GM10248 (cell line): ENCODE measurements around the gene RNF167.
A peak's percentile ranks its signal among the peaks of the same experiment; 100 is the strongest.

ENCODE experiments used
- CTCF ChIA-PET: fragments of 300-600 bp; sonication (Branson Sonifier 250); formaldehyde crosslinking; extraction: SDS; loops from one replicate; lab custom pipeline; 2021; ENCODE audit warnings: antibody characterized with exemption; lab: Yijun Ruan, JAX
- POLR2A ChIA-PET: fragments of 350-650 bp; sonication (Branson Sonifier 250); formaldehyde crosslinking; extraction: SDS; loops from one replicate; lab custom pipeline; 2020; ENCODE audit warnings: antibody characterized with exemption; lab: Yijun Ruan, JAX
- DNase-seq: peaks from one replicate; pipeline ENCODE4 v3.0.0; 2012; ENCODE audit errors: extremely low spot score
- TF ChIP-seq, protein P1 (sequence below): IDR thresholded peaks from 2 replicates; pipeline ENCODE4 v1.5.1; 2012; ENCODE audit warnings: mild to moderate bottlenecking, low read depth; ENCODE audit errors: extremely low read depth, missing control alignments, control extremely low read depth

Gene RNF167

GRCh38 chr17:4942760-4943508, 2.9 kb downstream of the RNF167 start:
- TF ChIP-seq, protein P1, sequence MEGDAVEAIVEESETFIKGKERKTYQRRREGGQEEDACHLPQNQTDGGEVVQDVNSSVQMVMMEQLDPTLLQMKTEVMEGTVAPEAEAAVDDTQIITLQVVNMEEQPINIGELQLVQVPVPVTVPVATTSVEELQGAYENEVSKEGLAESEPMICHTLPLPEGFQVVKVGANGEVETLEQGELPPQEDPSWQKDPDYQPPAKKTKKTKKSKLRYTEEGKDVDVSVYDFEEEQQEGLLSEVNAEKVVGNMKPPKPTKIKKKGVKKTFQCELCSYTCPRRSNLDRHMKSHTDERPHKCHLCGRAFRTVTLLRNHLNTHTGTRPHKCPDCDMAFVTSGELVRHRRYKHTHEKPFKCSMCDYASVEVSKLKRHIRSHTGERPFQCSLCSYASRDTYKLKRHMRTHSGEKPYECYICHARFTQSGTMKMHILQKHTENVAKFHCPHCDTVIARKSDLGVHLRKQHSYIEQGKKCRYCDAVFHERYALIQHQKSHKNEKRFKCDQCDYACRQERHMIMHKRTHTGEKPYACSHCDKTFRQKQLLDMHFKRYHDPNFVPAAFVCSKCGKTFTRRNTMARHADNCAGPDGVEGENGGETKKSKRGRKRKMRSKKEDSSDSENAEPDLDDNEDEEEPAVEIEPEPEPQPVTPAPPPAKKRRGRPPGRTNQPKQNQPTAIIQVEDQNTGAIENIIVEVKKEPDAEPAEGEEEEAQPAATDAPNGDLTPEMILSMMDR = no peak
- DNase-seq = no peak
- POLR2A ChIA-PET = interaction anchor here (0.6 to 0.8 kb wide), 2 partner anchors 25 to 1157 kb away, joined by 3 to 5 read pairs; partner anchors contain the start of gene SPAG7
- CTCF ChIA-PET = interaction anchor here (1.4 kb wide), 1 partner anchor 10 kb away, joined by 3 read pairs; no protein-coding TSS in a partner anchor

GRCh38 chr17:4944163-4944553, 4.1 kb downstream of the RNF167 start:
- CTCF ChIA-PET = no interaction called here
- TF ChIP-seq, protein P1 = no peak
- DNase-seq = no peak
- POLR2A ChIA-PET = interaction anchor here (1.1 kb wide), 1 partner anchor 23 kb away, joined by 6 read pairs; the partner anchor contains the start of gene SPAG7

GRCh38 chr17:4944554-4945175, 4.6 kb downstream of the RNF167 start:
- ChIA-PET POLR2A (interaction anchor here (1.1 kb wide), 1 partner anchor 23 kb away, joined by 6 read pairs; the partner anchor contains the start of gene SPAG7), CTCF (interaction anchor here (1.1 kb wide), 1 partner anchor 86 kb away, joined by 3 read pairs; no protein-coding TSS in a partner anchor)
- DNase-seq = no peak
- TF ChIP-seq, protein P1 = no peak

GRCh38 chr17:4945176-4945943, 5.3 kb downstream of the RNF167 start:
- TF ChIP-seq, protein P1 = no peak
- ChIA-PET CTCF (interaction anchor here (1.1 to 4.0 kb wide), 4 partner anchors 11 to 85 kb away, joined by 3 to 11 read pairs (median 6); partner anchors contain the start of genes INCA1 and KIF1C), POLR2A (interaction anchor here (1.1 kb wide), 1 partner anchor 22 kb away, joined by 6 read pairs; the partner anchor contains the start of gene SPAG7)
- DNase-seq = peak; percentile 75

DNA sequence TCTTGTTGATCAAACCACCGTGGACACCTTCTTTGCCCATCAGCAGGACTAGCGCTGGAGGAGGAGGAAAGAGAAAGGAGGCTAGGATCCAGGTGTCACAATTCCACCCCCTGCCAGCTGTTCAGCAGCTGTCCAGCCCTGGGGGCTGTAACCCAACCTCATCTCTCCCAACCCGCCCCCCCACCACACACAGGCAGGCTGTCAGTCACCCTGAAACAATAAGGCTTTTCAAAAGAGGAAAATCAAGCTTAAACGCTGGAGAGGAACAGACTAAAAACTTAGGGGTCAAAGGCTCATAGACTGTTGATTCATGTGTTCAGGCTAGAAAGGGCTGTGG, 5.8 kb downstream of the RNF167 start:
- no peak for DNase-seq
- ChIA-PET CTCF (interaction anchor here (1.1 to 4.0 kb wide), 4 partner anchors 11 to 85 kb away, joined by 3 to 11 read pairs (median 6); partner anchors contain the start of genes INCA1 and KIF1C), POLR2A (no interaction called here)
- TF ChIP-seq, protein P1 = no peak

DNA sequence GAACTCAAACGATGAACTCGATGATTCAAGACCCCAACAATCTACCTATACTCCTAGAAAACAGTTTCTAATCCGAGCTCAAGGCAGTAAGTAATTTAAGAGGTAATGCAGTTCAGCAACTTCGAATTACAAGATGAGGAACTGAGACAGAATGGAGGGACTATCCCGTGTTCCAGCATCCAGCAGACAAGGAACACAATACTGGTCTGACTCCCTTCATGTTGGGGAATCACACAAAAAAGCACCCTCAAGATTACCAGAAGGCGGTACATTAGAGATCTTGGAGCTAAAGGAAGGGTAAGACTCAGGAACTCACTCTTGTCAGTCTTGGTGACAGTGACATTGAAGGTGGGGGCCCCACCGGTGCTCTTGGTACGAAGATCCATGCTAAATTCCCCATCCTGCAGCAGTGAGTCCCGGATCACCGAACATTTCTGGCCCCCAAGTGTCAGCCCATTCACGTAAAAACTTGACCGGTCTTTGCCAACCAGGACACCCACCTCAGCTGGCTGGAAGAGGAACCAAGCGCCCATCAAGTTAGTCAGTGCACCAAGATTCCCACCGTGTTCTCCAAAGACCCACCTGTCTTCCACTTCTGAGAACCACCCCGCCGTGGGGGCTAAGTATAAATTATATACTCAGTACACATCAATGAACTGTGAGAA, 6.4 kb downstream of the RNF167 start:
- ChIA-PET CTCF (interaction anchor here (1.2 to 4.0 kb wide), 4 partner anchors 10 to 51 kb away, joined by 3 to 11 read pairs (median 6); partner anchors contain the start of genes INCA1, KIF1C and SPAG7), POLR2A (no interaction called here)
- no peak for DNase-seq
- TF ChIP-seq, protein P1 = no peak
